Keratinocyte (primary cell): ENCODE data around the gene AQP5.

Experiments used
- CTCF ChIP-seq, 3 experiments: IDR thresholded peaks in 1 of 3; conservative IDR thresholded peaks in 1 of 3; optimal IDR thresholded peaks in 1 of 3; 2 replicates in 2 of 3; 3 replicates in 1 of 3; pipeline versions ENCODE3 to v1.5.1; 2011; ENCODE audit warnings: low read length in 3 of 3, mild to moderate bottlenecking in 3 of 3, moderate library complexity in 2 of 3, control low read depth in 1 of 3, inconsistent platforms in 1 of 3; ENCODE audit not compliant: insufficient read depth in 2 of 3; ENCODE audit errors: extremely low read depth in 1 of 3
- EZH2 ChIP-seq: IDR thresholded peaks from one replicate; pipeline ENCODE4 v1.6.1; 2012; ENCODE audit warnings: inconsistent platforms, mild to moderate bottlenecking, low read length, moderate library complexity

DNA sequence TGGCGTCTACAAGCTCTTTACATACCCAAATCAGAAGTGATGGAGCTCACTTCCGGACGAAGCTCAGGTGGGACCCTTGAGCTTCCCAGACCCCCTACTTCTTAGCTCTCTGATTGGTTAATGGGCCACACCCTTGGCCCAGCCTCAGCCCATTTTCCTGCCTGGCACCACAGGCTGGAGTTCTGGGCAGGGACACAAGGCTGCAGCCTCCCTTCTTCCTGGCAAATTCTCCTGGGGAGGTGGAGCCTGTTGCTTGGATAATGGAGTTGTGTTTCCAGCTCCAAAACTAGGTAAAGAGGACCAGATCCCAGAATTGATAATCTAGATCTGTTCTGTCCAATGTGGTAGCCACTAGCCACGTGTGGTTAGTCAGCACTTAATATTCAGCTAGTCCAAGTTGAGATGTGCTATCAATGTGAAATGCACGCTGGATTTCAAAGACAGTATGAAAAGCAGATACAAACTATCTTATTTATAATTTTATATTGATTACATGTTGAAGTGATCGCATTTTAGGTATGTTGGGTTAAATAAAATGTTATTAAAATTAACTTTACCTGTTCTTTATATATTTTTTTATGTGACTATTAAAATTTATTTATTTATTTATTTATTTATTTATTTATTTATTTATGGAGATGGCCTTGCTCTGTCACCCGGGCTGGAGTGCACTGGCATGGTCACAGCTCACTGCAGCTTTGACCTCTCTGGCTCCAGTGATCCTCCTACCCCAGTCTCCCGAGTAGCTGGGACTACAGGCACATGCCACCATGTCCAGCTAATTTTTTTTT is 45.3 kb upstream of the AQP5 start:
- TF ChIP-seq CTCF (optimal IDR thresholded peaks at IDR 0.05 in 1 of 3, IDR thresholded peaks at IDR 0.05 in 1 of 3, conservative IDR thresholded peaks at IDR 0.05 in 1 of 3; ENCODE audit: extremely low read depth in 1 of 3, insufficient read depth in 2 of 3, low read length in 3 of 3) (no peak), EZH2 (no peak)
